Omental fat pad (tissue), 4 donors: ENCODE results near the gene CLK3. TPM values are rescaled to one million over a fixed set of nuclear protein-coding genes. Genes with fewer than 3 reads are reported as not detected.

Source experiments
- ATAC-seq: fragments of 150-250 bp; one replicate; pipeline ENCODE4 v1.9.1; 2016; ENCODE audit warnings: mild to moderate bottlenecking, moderate library complexity; ENCODE audit not compliant: low FRiP score
- DNase-seq: peaks from one replicate; pipeline ENCODE4 v3.0.0-alpha.2; 2019; ENCODE audit warnings: low spot score
- CTCF ChIP-seq, 3 donors: fragments of 450-650 bp; IDR thresholded peaks; one replicate each; pipeline ENCODE4 v1.5.1; 2016 to 2017; ENCODE audit warnings: antibody characterized with exemption in 3 of 3, mild to moderate bottlenecking in 3 of 3, moderate library complexity in 2 of 3
- total RNA-seq, 4 donors: library from RNA; depleted of rRNA; stranded (reverse); fragments of >200 nt; gene quantifications; one replicate each; pipeline ENCODE4 v1.1.0, GENCODE V29; 2016

Gene CLK3
- total RNA-seq, 4 donors from 2014 or later: 83.8 to 153 (median 103) TPM

DNA sequence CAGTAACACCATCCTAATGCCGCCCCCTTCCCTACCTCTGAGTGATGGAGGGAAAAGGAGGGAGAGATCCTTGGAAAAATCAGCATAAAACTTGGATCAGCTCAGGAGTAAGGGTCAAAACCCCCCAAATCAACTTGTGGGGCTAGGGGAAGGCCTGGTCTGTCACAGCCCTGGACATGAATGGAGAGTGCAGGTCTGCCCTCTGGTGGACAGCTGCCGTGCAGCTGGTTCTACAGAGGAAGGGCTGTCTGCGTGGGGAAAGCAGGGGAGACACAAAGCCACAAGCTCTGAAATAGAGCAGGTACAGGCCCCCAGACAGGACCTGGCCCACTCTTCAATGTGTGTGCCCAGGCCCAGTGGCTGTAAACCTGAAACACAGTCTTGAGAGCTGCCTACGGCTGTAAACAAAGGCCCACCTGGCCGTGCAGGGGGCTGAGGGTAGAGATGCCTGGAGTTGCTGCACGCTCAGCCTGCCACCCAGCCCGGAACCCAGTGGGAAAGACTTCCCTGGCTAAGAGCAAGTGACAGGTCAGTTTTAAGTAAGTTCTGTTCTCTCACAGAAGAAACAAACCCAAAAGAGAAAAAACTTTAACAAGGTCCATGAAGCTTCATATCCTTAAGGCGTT lies 16.4 kb downstream of the CLK3 start:
- ATAC-seq (no peak), DNase-seq (peak; percentile 64)
- no peak for TF ChIP-seq CTCF (IDR thresholded peaks at IDR 0.05)

- DNase-seq (no peak), ATAC-seq (no peak)
- no peak for TF ChIP-seq CTCF (IDR thresholded peaks at IDR 0.05)
Observed at GRCh38 chr15:74632601-74633000, 17.0 kb downstream of the CLK3 start.

- no peak for DNase-seq
- no peak for ATAC-seq
Observed at GRCh38 chr15:74633781-74634180, 18.1 kb downstream of the CLK3 start.

GRCh38 chr15:74635228-74635627 lies 19.6 kb downstream of the CLK3 start:
- DNase-seq (no peak), ATAC-seq (peak; percentile 51)
- peak in 1 of 3 donors; percentile 31 for TF ChIP-seq CTCF (IDR thresholded peaks at IDR 0.05)

More at GRCh38 chr15:74633781-74634180, 18.1 kb downstream of the CLK3 start:
- no peak for TF ChIP-seq CTCF (IDR thresholded peaks at IDR 0.05)

GRCh38 chr15:74636984-74637383 lies 21.3 kb downstream of the CLK3 start:
- no peak for DNase-seq
- TF ChIP-seq CTCF (IDR thresholded peaks at IDR 0.05): no peak
- no peak for ATAC-seq

- no peak for TF ChIP-seq CTCF (IDR thresholded peaks at IDR 0.05)
- DNase-seq (no peak), ATAC-seq (no peak)
Observed at GRCh38 chr15:74641151-74641550, 25.5 kb downstream of the CLK3 start.

DNA sequence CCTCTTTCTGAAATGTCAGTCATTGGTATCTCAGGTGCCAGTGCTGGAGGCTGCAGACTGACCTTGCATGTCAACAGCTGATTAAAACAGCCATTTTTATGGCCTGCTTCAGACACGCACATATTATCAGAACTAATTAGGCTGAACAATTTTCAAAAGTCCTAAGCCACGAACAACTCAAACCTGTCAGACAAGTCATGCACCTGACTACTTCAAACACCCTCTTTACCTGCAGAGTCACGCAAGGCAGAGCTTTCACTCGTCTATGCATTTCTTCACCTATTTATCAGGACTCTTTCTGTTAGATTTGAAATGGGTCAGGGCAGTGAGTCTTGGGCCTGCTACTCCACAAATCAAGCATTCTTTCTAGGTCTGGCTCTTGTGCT lies 26.7 kb downstream of the CLK3 start:
- DNase-seq (no peak), ATAC-seq (no peak)
- TF ChIP-seq CTCF (IDR thresholded peaks at IDR 0.05): no peak
